K562 (cell line): ENCODE results near the gene QRFP.

Experiments used
- KLF6 ChIP-seq: fragments of 250-450 bp; sonication (Bioruptor Pico); IDR thresholded peaks from 2 replicates; pipeline ENCODE4 v1.4.0; 2020; ENCODE audit warnings: mild to moderate bottlenecking, moderate library complexity, borderline replicate concordance
- TF ChIP-seq, protein P1 (sequence below): sonication (generic); formaldehyde crosslinking; IDR thresholded peaks from 2 replicates; pipeline ENCODE4 v1.8.1; 2022; ENCODE audit warnings: missing genetic modification reagents
- TF ChIP-seq, protein P2 (sequence below), 3 experiments: IDR thresholded peaks in 2 of 3; conservative IDR thresholded peaks in 1 of 3; 2 replicates each; pipeline ENCODE4 v1.5.1; 2011 to 2012; ENCODE audit warnings: low read length in 3 of 3, mild to moderate bottlenecking in 3 of 3, control low read depth in 2 of 3, improper control_type of control experiment in 1 of 3, inconsistent platforms in 1 of 3, low read depth in 1 of 3, mixed read lengths in 1 of 3, moderate library complexity in 1 of 3; ENCODE audit not compliant: insufficient read depth in 2 of 3

DNA sequence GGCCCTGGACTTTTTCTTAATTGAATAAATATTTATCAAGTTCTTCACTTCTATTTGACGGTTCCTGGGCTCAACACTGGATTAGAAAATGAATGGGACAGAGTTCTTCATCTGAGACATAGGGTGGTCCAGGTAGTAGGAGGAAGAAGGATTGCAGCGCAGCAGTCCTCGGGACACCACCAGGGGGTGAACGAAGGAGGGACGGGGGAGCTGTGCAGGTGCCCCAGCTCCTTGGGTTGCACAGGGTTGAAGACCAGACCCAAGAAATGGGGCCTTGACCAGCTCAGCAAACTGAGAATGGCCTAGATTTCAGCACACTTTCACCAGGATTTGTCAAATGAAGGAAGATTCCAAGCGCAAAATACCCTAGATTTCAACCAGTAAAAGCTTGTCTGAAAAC is 32.1 kb downstream of the QRFP start:
- no peak for TF ChIP-seq KLF6
- TF ChIP-seq, protein P1, sequence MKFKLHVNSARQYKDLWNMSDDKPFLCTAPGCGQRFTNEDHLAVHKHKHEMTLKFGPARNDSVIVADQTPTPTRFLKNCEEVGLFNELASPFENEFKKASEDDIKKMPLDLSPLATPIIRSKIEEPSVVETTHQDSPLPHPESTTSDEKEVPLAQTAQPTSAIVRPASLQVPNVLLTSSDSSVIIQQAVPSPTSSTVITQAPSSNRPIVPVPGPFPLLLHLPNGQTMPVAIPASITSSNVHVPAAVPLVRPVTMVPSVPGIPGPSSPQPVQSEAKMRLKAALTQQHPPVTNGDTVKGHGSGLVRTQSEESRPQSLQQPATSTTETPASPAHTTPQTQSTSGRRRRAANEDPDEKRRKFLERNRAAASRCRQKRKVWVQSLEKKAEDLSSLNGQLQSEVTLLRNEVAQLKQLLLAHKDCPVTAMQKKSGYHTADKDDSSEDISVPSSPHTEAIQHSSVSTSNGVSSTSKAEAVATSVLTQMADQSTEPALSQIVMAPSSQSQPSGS (CRISPR knock-in tag), result no peak
- TF ChIP-seq, protein P2, sequence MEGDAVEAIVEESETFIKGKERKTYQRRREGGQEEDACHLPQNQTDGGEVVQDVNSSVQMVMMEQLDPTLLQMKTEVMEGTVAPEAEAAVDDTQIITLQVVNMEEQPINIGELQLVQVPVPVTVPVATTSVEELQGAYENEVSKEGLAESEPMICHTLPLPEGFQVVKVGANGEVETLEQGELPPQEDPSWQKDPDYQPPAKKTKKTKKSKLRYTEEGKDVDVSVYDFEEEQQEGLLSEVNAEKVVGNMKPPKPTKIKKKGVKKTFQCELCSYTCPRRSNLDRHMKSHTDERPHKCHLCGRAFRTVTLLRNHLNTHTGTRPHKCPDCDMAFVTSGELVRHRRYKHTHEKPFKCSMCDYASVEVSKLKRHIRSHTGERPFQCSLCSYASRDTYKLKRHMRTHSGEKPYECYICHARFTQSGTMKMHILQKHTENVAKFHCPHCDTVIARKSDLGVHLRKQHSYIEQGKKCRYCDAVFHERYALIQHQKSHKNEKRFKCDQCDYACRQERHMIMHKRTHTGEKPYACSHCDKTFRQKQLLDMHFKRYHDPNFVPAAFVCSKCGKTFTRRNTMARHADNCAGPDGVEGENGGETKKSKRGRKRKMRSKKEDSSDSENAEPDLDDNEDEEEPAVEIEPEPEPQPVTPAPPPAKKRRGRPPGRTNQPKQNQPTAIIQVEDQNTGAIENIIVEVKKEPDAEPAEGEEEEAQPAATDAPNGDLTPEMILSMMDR (IDR thresholded peaks at IDR 0.05 in 2 of 3, conservative IDR thresholded peaks at IDR 0.05 in 1 of 3; ENCODE audit: insufficient read depth in 2 of 3, low read depth in 1 of 3, low read length in 3 of 3), result no peak
